CD14-positive monocyte (primary cell): ENCODE measurements around the gene ZNF670. TPM values are rescaled to one million over a fixed set of nuclear protein-coding genes. Genes with fewer than 3 reads are reported as not detected.

ENCODE experiments used
- DNase-seq, 3 donors: peaks; one replicate each; pipeline ENCODE4 v3.0.0-alpha.2; 2011 to 2022
- H2AFZ ChIP-seq: 2 replicates; pipeline ENCODE4 v1.6.0; 2012; ENCODE audit warnings: mild to moderate bottlenecking, low read depth, low read length, inconsistent platforms; ENCODE audit not compliant: insufficient read depth, poor library complexity, severe bottlenecking
- H3K27ac ChIP-seq, 2 donors: 1 replicate in 1 of 2; 2 replicates in 1 of 2; pipeline ENCODE4 v1.5.1; 2012 to 2013; ENCODE audit warnings: low read length in 2 of 2, control low read depth in 1 of 2, inconsistent platforms in 1 of 2, low read depth in 1 of 2, mild to moderate bottlenecking in 1 of 2
- H3K27me3 ChIP-seq, 2 donors: one replicate each; pipeline versions ENCODE4 v1.6.0 to v1.6.1; 2011 to 2013; ENCODE audit warnings: low read length in 2 of 2; ENCODE audit not compliant: control insufficient read depth in 2 of 2, insufficient read depth in 2 of 2
- H3K36me3 ChIP-seq, 2 donors: replicated peaks in 1 of 2; 1 replicate in 1 of 2; 2 replicates in 1 of 2; pipeline versions ENCODE4 v1.5.1 to v1.6.1; 2012 to 2013; ENCODE audit warnings: low read length in 2 of 2, control low read depth in 1 of 2, inconsistent platforms in 1 of 2, mild to moderate bottlenecking in 1 of 2; ENCODE audit not compliant: insufficient read depth in 2 of 2, control insufficient read depth in 1 of 2
- H3K4me1 ChIP-seq, 2 donors: 1 replicate in 1 of 2; 2 replicates in 1 of 2; pipeline versions ENCODE4 v1.5.1 to v1.6.1; 2012 to 2013; ENCODE audit warnings: low read length in 2 of 2, control low read depth in 1 of 2, inconsistent platforms in 1 of 2, mild to moderate bottlenecking in 1 of 2, moderate library complexity in 1 of 2; ENCODE audit not compliant: insufficient read depth in 2 of 2, control insufficient read depth in 1 of 2
- H3K4me2 ChIP-seq: replicated peaks from 2 replicates; pipeline ENCODE3; 2012; ENCODE audit warnings: low read length, moderate library complexity, mild to moderate bottlenecking; ENCODE audit not compliant: poor library complexity, severe bottlenecking; ENCODE audit errors: extremely low read depth
- H3K4me3 ChIP-seq, 3 experiments: fragments of 200-600 bp in 1 of 3; sonication (generic) in 1 of 3; replicated peaks in 1 of 3; 1 replicate in 2 of 3; 2 replicates in 1 of 3; pipeline ENCODE4 v1.5.1; 2011 to 2013; ENCODE audit warnings: low read length in 3 of 3, mild to moderate bottlenecking in 3 of 3, control low read depth in 2 of 3, low read depth in 2 of 3, inconsistent platforms in 1 of 3, moderate library complexity in 1 of 3
- H3K79me2 ChIP-seq: 2 replicates; pipeline ENCODE4 v1.6.0; 2012; ENCODE audit warnings: mild to moderate bottlenecking, control low read depth, inconsistent platforms, low read length, moderate library complexity; ENCODE audit not compliant: insufficient read depth
- H3K9ac ChIP-seq: 2 replicates; pipeline ENCODE4 v1.6.0; 2017; ENCODE audit warnings: low read length, mild to moderate bottlenecking; ENCODE audit not compliant: insufficient read depth, poor library complexity, severe bottlenecking
- H3K9me3 ChIP-seq, 2 donors: replicated peaks in 1 of 2; 1 replicate in 1 of 2; 2 replicates in 1 of 2; pipeline versions ENCODE4 v1.5.1 to v1.6.1; 2012 to 2013; ENCODE audit warnings: low read length in 2 of 2, control low read depth in 1 of 2; ENCODE audit not compliant: control insufficient read depth in 1 of 2, insufficient read depth in 1 of 2
- H4K20me1 ChIP-seq: 2 replicates; pipeline ENCODE4 v1.6.0; 2012; ENCODE audit warnings: mild to moderate bottlenecking, low read length, control low read depth, moderate library complexity; ENCODE audit not compliant: insufficient read depth
- H3K27ac Mint-ChIP-seq, 7 donors: one replicate each; pipeline ENCODE4 v1.8.0; 2020; ENCODE audit warnings: mild to moderate bottlenecking in 7 of 7, mixed read lengths in 7 of 7, moderate library complexity in 6 of 7, inconsistent platforms in 2 of 7
- H3K27me3 Mint-ChIP-seq, 3 donors: one replicate each; pipeline ENCODE4 v1.8.0; 2021 to 2022; ENCODE audit warnings: low read depth in 3 of 3, mild to moderate bottlenecking in 3 of 3, mixed read lengths in 3 of 3, moderate library complexity in 3 of 3, inconsistent platforms in 1 of 3
- H3K36me3 Mint-ChIP-seq, 2 donors: one replicate each; pipeline ENCODE4 v1.8.0; 2020; ENCODE audit warnings: mixed read lengths in 2 of 2, inconsistent platforms in 1 of 2, mild to moderate bottlenecking in 1 of 2
- H3K4me1 Mint-ChIP-seq: one replicate; pipeline ENCODE4 v1.8.0; 2020; ENCODE audit warnings: mild to moderate bottlenecking, mixed read lengths
- H3K4me3 Mint-ChIP-seq, 2 donors: one replicate each; pipeline ENCODE4 v1.8.0; 2020; ENCODE audit warnings: mild to moderate bottlenecking in 2 of 2, mixed read lengths in 2 of 2, moderate library complexity in 1 of 2
- H3K9me3 Mint-ChIP-seq, 7 donors: one replicate each; pipeline ENCODE4 v1.8.0; 2020 to 2022; ENCODE audit warnings: mixed read lengths in 7 of 7, mild to moderate bottlenecking in 6 of 7, moderate library complexity in 6 of 7, inconsistent platforms in 2 of 7
- CTCF ChIP-seq: fragments of 200-600 bp; IDR thresholded peaks from one replicate; pipeline ENCODE4 v1.8.0; 2022; ENCODE audit warnings: antibody characterized with exemption, mild to moderate bottlenecking
- WGBS: methylation state at CpG from one replicate; pipeline ENCODE4 v1.1.5; 2013; ENCODE audit warnings: missing lambda C conversion rate; ENCODE audit not compliant: insufficient coverage; 5-methylcytosine and 5-hydroxymethylcytosine counted together
- intact Hi-C, 2 donors: fragments of 100-400 bp; cut with micrococcal nuclease; formaldehyde crosslinking; loops; one replicate each; pipeline versions ENCODE4 v1.15.0 to v1.15.1; 2023
- polyA plus RNA-seq, 3 donors: library from polyadenylated mRNA; depleted of rRNA in 1 of 3; unstranded in 2 of 3; stranded (reverse) in 1 of 3; fragments of 300-500 nt in 2 of 3; fragments of >200 nt in 1 of 3; fragmentation: Illumina TruSeq in 2 of 3; gene quantifications; 1 replicate in 2 of 3; 2 replicates in 1 of 3; pipeline ENCODE4 v1.2.3, GENCODE V29; 2012 to 2021

ZNF670 gene
- polyA plus RNA-seq, 3 donors = 0.43 to 1.3 (median 0.44) TPM

- Mint-ChIP-seq H3K4me3 (no peak overlapping the region), H3K27ac (no peak overlapping the region), H3K4me1 (no peaks in the 10 kb centered on the region), H3K9me3 (peaks cover 4 to 17% (median 7%) of the 10 kb centered on the region in 7 donors), H3K27me3 (peaks cover 0 to 5% (median 4%) of the 10 kb centered on the region in 3 donors), H3K36me3 (no peaks in the 10 kb centered on the region)
- WGBS = 93% methylated on average over 3 of the region's 8 CpGs
- H3K36me3 ChIP-seq = no peaks in the 10 kb centered on the region
- no peaks in the 10 kb centered on the region for H3K79me2 ChIP-seq
- no peaks in the 10 kb centered on the region for H3K4me1 ChIP-seq
- H3K4me2 ChIP-seq = no peak overlapping the region
- H3K9ac ChIP-seq = no peak overlapping the region
- no peaks in the 10 kb centered on the region for H3K27me3 ChIP-seq
- H2AFZ ChIP-seq = no peak overlapping the region
- no peaks in the 10 kb centered on the region for H4K20me1 ChIP-seq
- no peak overlapping the region for H3K27ac ChIP-seq
- DNase-seq = no peak
- intact Hi-C loops = no loop called here
- no peak for TF ChIP-seq CTCF
- no peak overlapping the region for H3K4me3 ChIP-seq
- H3K9me3 ChIP-seq = no peaks in the 10 kb centered on the region
Measured at GRCh38 chr1:247085310-247085709, 6.7 kb upstream of the ZNF670 start.

- Mint-ChIP-seq H3K36me3 (no peaks in the 10 kb centered on the region), H3K27me3 (peaks cover 2 to 8% (median 6%) of the 10 kb centered on the region in 3 donors), H3K27ac (no peak overlapping the region), H3K9me3 (peaks cover 4 to 17% (median 7%) of the 10 kb centered on the region in 7 donors), H3K4me3 (no peak overlapping the region), H3K4me1 (peaks cover 2% of the 10 kb centered on the region)
- Histone ChIP-seq H3K79me2 (no peaks in the 10 kb centered on the region), H3K27me3 (no peaks in the 10 kb centered on the region), H3K36me3 (no peaks in the 10 kb centered on the region), H4K20me1 (no peaks in the 10 kb centered on the region), H3K9me3 (no peaks in the 10 kb centered on the region), H3K9ac (no peak overlapping the region), H3K4me3 (no peak overlapping the region), H2AFZ (no peak overlapping the region), H3K4me1 (peaks cover 0 to under 1% of the 10 kb centered on the region in 2 donors), H3K4me2 (no peak overlapping the region), H3K27ac (no peak overlapping the region)
- no peak for DNase-seq
- TF ChIP-seq CTCF = no peak
- 98% methylated on average over 8 of the region's 8 CpGs for WGBS
- intact Hi-C loops = no loop called here
Measured at GRCh38 chr1:247084771-247085170, 6.2 kb upstream of the ZNF670 start.
